Measurements from ENCODE around the gene EYS. TPM values are rescaled to one million over a fixed set of nuclear protein-coding genes. Genes with fewer than 3 reads are reported as not detected.

Gene EYS
- total RNA-seq, 1 donor from 2014 or later, result 0.08 TPM

- H3K36me3 ChIP-seq, result no peaks in the 10 kb centered on the region
- DNase-seq, result no peak
- no peaks in the 10 kb centered on the region for H3K4me1 ChIP-seq
- peaks cover 6% of the 10 kb centered on the region for H3K9me3 ChIP-seq (replicated peaks)
- TF ChIP-seq CTCF (IDR thresholded peaks at IDR 0.05; ENCODE audit: borderline replicate concordance), result no peak
- no peak overlapping the region for H3K27ac ChIP-seq (replicated peaks)
- no peaks in the 10 kb centered on the region for H3K27me3 ChIP-seq (ENCODE audit: low read depth)
- H3K4me3 ChIP-seq, result no peak overlapping the region
- intact Hi-C loops (cut with micrococcal nuclease), result no loop called here
These were observed 781.0 kb downstream of the EYS start for GRCh38 chr6:64926051-64926450.

GRCh38 chr6:64920257-64920656 is 786.8 kb downstream of the EYS start:
- peaks cover 6% of the 10 kb centered on the region for H3K9me3 ChIP-seq (replicated peaks)
- H3K27ac ChIP-seq (replicated peaks), result no peak overlapping the region
- no peaks in the 10 kb centered on the region for H3K27me3 ChIP-seq (ENCODE audit: low read depth)
- intact Hi-C loops (cut with micrococcal nuclease), result no loop called here
- no peak for DNase-seq
- H3K4me3 ChIP-seq, result no peak overlapping the region
- H3K36me3 ChIP-seq, result no peaks in the 10 kb centered on the region
- TF ChIP-seq CTCF (IDR thresholded peaks at IDR 0.05; ENCODE audit: borderline replicate concordance), result no peak
- no peaks in the 10 kb centered on the region for H3K4me1 ChIP-seq

- intact Hi-C loops (cut with micrococcal nuclease), result no loop called here
- no peak overlapping the region for H3K4me3 ChIP-seq
- no peaks in the 10 kb centered on the region for H3K36me3 ChIP-seq
- no peak for DNase-seq
- H3K4me1 ChIP-seq, result no peaks in the 10 kb centered on the region
- no peak for TF ChIP-seq CTCF (IDR thresholded peaks at IDR 0.05; ENCODE audit: borderline replicate concordance)
- no peaks in the 10 kb centered on the region for H3K27me3 ChIP-seq (ENCODE audit: low read depth)
- H3K9me3 ChIP-seq (replicated peaks), result no peaks in the 10 kb centered on the region
- no peak overlapping the region for H3K27ac ChIP-seq (replicated peaks)
These were observed 792.9 kb downstream of the EYS start for GRCh38 chr6:64914124-64914523.

- Histone ChIP-seq H3K4me1 (no peaks in the 10 kb centered on the region), H3K36me3 (no peaks in the 10 kb centered on the region), H3K27me3 (ENCODE audit: low read depth) (no peaks in the 10 kb centered on the region), H3K27ac (replicated peaks) (no peak overlapping the region), H3K4me3 (no peak overlapping the region), H3K9me3 (replicated peaks) (no peaks in the 10 kb centered on the region)
- TF ChIP-seq CTCF (IDR thresholded peaks at IDR 0.05; ENCODE audit: borderline replicate concordance), result no peak
- intact Hi-C loops (cut with micrococcal nuclease), result no loop called here
- DNase-seq, result no peak
These were observed 794.1 kb downstream of the EYS start for GRCh38 chr6:64912966-64913365.

- Histone ChIP-seq H3K4me1 (no peaks in the 10 kb centered on the region), H3K36me3 (no peaks in the 10 kb centered on the region), H3K4me3 (no peak overlapping the region), H3K27ac (replicated peaks) (no peak overlapping the region), H3K9me3 (replicated peaks) (no peaks in the 10 kb centered on the region), H3K27me3 (ENCODE audit: low read depth) (no peaks in the 10 kb centered on the region)
- no peak for TF ChIP-seq CTCF (IDR thresholded peaks at IDR 0.05; ENCODE audit: borderline replicate concordance)
- intact Hi-C loops (cut with micrococcal nuclease), result no loop called here
- no peak for DNase-seq
These were observed 798.9 kb downstream of the EYS start for GRCh38 chr6:64908104-64908503.

GRCh38 chr6:64904616-64905015 is 802.4 kb downstream of the EYS start:
- no peak for DNase-seq
- H3K9me3 ChIP-seq (replicated peaks), result peaks cover 3% of the 10 kb centered on the region
- no peak overlapping the region for H3K4me3 ChIP-seq
- TF ChIP-seq CTCF (IDR thresholded peaks at IDR 0.05; ENCODE audit: borderline replicate concordance), result no peak
- intact Hi-C loops (cut with micrococcal nuclease), result no loop called here
- no peaks in the 10 kb centered on the region for H3K27me3 ChIP-seq (ENCODE audit: low read depth)
- H3K4me1 ChIP-seq, result no peaks in the 10 kb centered on the region
- H3K27ac ChIP-seq (replicated peaks), result no peak overlapping the region
- no peaks in the 10 kb centered on the region for H3K36me3 ChIP-seq

All from left ventricle myocardium inferior (tissue), 1 donor.